Endometrium (tissue), 2 donors: ENCODE measurements around the gene ZNF287.
"Not testable (repeated sequence)": the region's sequence is repeated elsewhere in the genome, so short reads cannot be mapped to it uniquely, and the experiment has no call there.

ENCODE experiments used
- FAIRE-seq: peaks from 2 replicates; lab custom pipeline; 2012; peaks lifted over from hg19 to GRCh38; lab: Jason Lieb, UNC
- donor health status: control.
- donor health status: control.

ZNF287 gene

DNA sequence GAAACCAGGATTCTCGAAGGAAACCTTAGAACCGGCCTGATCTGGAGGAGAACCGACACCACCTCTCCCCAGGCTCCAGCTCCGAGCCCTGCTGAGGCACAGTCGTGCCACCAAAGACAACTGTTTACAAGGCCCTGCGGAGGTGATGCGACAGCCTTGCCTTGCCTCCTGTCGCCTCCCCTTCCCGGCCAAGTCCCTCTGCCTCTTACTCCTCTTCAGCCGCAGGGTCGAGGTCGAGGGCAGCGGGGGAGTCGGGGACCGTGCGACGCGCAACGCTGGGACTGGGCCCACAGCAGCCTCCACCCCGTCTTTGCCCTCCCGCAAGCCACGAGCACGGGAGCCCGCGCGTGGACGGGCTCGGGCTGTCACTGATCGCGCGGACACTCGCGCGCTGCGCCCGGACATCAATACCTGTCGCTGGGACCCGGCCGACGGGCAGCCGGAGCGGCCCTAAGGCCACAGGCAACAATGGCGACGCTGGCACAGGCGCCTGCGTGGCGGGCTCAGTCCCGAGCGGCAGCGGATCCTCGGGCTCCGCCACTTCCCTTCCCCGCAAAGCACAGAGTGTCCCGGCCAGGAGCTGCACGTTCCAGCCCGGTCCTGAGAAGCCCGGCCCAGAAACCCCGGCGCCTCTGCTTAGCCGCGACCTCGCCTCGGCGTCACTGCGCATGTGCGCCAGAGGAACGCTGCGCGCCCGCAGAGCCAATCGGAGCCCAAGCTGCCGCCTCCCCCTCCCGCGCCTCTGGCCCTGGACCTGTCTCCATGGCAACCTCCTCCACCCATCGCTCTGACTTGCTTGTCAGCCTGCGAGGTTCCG, at the start of gene ZNF287:
ZNF287 (minus strand) TSS at position 664 of the 817 bp plus-strand sequence. CDS start 1,473 bp downstream, outside the sequence.
- peak; percentile 70 for FAIRE-seq

DNA sequence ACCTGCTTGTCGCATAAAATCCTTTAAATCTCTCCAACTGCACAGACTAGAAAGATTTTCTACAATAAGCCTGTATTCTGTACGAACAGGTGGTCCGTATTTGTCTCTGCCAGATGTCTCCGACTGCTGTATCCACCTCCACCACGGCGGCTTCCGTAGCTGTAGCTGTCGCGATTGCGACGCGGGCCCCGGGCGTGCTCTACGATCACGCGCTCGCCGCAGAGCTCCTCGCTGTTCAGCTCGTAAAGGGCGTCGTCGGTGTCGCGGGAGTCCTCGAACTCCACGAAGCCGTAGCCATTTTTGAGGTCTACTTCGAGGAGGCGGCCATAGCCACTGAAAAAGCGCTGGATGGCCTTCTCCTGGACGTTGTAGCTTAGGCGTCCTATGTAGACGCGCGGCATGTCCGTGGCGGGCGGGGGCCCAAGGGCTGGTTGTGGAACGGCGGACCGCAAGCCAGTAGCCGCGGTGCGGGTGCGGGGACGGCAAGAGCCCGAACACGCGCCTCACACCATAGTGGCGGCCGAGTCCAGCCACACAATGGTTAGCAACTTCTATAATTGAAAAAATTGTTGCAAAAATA, 48.6 kb upstream of the ZNF287 start:
- no peak for FAIRE-seq

DNA sequence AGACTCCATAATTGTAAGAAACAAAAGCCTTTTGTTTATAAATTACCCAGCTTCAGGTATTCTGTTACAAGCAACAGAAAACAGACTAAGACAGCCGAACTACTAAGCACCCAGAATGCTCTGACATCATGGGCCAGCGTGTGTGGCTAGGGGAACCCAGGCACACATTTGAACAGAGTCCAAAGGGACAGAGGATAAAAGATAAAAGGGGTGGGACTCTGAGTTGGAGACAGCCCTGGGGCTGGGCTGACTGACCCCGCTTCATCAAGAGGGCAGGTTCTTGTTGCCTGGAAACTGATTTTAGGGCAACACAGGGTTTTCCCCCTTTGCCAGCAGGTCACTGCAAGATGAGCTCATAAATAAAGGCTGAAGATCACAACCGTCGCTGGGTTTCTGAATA, 30.5 kb upstream of the ZNF287 start:
- no peak for FAIRE-seq

DNA sequence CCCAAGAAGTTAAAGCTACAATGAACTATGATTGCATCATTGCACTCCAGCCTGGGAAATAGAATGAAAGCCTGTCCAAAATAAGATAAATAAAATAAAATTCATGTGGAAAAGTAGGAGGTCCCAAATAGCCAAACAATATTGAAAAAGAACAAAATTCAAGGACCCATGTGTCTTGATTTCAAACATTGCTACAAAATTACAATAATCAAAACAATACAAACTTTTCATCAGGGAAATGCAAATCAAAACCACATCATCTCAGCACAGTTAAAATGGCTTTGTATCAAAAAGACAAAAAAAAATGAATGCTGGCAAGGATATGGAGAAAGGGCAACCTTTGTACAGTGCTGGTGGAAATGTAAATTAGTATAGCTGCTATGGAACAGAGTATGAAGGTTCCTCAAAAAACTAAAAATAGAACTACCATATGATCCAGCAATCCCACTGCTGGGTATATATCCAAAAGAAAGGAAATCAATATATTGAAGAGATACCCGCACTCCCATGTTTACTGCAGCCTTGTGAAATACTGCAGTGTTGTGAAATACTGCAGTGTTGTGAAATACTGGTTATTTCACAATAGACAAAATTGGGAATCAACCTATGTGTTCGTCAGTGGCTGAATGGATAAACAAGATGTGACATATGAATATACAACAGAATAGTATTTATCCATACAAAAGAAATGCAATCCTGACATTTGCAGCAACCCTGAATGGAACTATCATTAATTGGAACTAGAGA, 24.5 kb upstream of the ZNF287 start:
- no peak for FAIRE-seq

DNA sequence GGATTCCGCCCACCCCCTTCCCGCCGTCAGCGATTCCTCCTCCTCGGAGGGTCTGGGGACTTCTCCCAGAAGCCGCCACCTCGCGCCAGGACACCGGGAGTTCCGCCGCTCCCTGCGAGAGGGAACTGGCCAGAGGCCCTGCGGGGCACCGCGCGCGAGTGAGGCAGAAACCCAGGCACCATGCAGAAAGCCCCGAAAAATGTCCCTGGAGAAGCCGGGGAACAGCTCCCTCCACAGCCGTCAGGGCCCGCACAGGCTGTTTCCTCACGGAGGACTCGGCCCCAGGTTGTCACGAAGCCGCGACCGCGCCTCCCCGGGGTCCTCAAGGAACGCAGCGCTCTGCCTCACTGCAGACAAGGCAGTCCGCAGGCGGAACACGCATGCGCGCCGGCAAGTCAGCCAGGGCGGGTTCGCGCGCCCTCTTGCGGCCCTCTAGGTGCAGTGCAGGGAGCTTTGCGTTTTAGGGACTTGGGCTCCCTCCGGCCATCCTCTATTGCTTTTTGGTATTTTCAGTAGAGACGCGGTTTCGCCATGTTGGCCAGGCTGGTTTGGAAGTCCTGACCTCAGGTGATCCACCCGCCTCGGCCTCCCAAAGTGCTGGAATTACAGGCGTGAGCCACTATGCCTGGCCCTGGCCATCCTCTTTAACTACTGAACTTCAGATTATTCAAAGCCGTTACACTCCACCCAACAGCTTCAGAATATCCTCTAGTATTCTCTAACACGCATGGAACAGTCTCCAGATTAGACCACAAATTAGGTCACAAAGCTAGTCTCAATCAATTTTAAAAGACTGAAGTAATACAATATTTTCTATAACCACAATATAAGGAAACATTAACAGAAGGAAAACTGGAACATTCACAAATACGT, 20.3 kb upstream of the ZNF287 start:
- peak; percentile 79 for FAIRE-seq

DNA sequence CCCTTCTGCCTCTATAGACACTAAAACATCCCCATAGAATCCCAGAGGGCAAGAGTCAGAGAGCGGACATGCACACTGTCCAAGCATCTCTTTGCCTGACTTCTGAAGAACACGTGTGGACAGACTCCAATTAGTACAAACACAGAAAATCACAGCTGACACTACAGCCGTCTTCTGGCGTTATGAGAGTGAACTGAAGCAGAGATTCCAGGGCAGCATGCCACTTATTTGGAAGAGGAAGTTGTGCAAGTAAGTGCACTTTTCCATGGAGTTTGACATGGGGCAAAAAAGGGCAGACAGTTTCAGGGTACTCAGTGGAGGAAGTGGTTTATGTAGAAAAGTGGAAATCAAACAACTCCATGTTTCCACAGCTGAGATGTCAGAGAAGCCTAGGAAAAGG, 16.8 kb upstream of the ZNF287 start:
- no peak for FAIRE-seq

DNA sequence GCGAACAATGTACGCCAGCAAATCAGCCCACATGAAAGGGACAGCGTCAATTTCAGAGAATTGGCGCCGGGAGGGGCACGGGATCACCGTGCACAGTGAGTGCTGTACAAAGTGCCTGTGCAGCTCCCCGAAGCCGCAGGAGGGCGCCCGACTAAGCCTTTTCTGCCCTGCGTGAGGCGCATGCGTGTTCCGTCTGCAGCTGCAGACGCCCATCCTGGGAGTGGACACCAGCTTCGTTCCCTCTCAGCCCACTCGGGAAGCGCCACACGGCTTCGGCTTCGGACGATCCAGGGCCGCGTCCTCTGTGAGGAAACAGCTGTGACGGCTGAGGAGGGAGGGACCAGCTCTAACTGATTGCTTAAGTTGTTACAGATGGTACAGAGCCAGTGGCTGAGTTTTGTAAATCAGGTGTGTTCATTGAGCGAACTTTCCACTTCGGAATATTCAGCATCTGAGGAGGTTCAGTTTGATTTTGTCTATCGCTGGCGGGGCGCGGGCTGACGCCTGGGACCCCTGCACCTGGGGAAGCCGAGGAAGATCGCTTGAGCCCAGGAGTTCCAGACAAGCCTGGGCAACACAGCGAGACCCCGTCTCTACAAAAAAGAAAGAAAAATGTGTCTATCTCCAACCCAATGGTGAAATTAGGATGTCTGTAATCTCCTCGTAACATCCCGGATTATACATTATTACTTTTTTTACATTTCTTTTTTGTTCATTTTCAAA, 15.4 kb upstream of the ZNF287 start:
- FAIRE-seq, result no peak

DNA sequence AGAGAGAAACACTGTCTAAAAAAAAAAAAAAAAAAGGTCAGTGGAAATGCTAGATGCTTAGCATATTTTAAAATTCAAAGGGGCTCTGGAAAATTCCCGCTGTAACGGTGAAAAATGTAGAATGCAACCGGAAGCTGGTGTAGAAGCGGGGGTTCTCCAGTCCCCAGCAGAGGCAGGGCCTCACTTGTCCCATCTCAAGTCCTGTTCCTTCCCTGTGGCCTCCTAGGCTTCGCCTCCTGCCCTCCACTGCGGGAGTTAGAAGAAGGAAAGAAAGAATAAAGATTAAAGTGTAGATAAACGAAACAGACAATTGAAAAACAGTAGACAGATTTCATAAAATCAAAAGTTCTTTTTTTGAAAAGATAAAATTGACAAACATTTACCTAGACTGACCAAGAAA, 14.8 kb upstream of the ZNF287 start:
- FAIRE-seq, result no peak

DNA sequence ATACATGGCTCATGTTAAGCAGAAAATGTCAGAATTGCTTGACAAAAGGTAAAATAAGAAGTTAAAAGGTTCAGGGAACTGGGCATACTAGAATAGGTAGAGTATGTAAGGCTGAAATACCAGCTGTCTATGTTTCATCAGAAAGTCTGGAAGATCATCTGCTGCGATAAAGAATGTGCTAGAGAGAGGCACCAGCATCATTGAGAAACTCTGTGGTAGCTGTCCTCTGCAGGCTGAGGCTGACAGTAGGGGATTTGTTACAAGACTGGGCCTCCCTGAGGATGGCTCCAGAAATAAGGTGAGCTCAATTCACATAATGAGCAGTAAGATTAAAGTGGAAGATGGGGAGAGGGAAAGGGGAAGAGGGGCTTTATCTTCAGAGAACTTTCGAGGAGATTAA, 4.5 kb upstream of the ZNF287 start:
- FAIRE-seq, result no peak

DNA sequence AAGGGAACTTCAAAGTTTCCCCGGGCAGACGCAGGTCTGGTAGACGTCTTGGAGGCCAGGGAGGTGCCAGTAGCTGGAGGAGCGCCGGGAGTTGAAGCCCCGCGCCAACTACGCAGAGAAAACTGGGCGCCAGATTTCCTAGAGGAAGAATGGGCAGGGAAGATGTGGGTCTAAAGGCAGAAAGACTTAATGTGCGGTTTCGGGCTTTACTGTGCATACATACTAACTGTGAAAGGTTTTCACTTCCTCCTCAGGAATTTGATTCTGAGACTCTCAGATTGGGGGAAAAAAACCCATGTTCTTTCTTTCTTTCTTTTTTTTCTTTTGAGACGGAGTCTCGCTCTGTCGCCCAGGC, 331 bp upstream of the ZNF287 start:
- no peak for FAIRE-seq

DNA sequence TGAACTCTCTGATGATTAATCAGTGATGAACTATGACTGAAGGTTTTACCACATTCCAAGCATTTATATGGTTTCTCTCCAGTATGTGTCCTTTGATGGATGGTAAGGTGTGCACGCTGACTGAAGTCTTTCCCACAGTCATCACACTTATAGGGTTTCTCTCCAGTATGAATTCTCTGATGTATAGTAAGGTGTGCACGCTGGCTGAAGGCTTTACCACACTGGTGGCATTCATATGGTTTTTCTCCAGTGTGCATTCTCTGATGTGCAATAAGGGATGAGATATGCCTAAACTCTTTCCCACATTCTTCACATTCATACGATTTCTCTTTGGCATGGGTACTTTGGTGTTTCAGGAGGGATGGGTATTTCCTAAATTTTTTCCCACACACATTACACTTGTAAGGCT, 16.4 kb downstream of the ZNF287 start:
- FAIRE-seq, result no peak

DNA sequence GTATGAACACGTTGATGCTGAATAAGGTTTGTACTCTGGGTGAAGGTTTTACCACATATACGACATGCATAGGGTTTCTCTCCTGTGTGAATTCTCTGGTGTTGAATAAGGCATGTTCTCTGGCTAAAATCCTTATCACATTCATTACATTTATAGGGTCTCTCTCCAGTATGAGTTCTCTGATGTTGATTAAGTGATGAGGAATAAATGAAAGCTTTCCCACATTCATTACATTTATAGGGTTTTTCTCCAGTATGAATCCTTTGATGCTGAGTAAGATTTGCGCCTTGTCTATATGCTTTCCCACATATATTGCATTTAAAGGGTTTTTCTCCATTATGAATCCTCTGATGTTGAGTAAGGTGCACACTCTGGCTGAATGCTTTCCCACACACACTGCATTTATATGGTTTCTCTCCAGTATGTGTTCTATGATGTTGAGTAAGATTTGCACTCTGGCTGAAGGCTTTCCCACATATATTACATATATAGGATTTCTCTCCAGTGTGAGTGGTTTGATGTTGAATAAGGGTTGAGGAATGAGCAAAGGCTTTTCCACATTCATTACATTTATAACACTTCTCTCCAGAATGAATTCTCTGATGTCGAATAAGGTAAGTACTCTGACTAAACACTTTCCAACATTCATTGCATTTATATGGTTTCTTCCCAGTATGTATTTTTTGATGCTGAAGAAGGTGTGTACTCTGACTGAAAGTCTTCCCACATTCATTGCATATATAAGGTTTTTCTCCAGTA, 16.9 kb downstream of the ZNF287 start:
- no peak for FAIRE-seq

DNA sequence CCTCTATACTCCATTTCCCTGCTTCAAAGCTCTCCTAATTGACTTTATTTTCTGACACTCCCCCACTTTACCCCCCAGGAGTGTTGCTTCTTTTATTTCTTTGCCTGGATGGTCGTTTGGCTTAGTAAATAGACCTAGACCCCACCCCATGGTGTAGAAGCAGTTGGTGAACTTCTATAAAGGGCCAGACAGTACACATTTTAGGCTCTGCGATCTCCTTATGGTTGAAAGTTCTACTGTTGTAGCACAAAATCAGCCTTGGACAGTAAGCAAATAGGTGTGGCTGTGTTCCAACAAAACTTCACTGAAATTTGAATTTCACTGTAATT, 31.9 kb downstream of the ZNF287 start:
- FAIRE-seq, result no peak

DNA sequence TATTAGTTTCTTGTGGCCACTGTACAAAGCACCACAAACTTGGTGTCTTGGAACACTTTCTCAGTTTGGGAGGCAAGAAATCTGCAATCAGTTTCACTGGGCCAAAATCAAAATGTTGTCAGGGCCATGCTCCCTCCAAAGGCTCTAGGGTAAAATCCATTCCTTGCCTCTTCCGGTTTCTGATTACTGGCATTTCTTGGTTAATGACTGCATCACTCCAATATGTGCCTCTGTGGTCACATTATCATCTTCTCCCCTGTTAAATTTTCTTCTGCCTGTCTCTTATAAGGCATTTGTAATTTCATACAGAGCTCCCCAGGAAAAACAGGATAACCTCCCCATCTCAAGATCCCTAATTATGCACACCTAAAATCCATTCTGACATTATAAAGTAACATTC, 34.8 kb downstream of the ZNF287 start:
- no peak for FAIRE-seq

DNA sequence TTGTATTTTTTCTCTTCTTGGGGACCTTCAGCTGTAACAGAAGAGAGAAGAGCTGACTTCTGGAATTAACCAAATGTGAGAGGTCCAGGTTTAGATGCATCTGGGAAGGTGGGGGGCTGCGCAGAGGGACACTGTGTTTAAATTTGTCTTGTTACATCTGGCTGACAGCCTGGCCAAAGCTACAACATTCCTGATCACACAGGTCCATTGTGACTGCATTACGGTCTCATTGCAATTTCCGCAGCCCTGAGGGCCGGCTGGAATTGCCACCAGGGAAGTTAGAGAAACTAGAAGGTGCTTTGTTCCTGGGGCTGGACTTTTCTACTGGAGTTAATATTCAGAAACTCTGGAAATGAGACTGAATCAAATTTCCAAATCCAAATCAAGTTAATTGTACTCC, 39.1 kb downstream of the ZNF287 start:
- FAIRE-seq, result no peak

DNA sequence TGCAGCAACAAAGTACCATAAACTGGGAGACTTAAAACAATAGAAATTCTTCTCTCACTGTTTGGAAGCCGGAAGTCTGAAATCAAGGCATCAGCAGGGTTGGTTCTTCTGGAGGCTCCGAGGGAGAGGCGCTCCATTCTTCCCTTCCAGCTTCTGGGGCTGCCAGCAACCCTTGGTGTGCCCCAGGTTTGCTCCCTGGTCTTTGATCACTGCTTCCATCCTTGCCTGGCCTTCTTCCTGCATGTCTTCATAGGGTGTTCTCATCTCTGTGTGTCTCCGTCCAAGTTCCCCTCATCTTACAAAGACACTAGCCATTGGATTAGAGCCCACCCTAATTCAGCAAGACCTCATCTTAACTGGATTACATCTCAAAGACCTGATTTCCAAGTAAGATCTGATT, 41.7 kb downstream of the ZNF287 start:
- FAIRE-seq, result no peak

DNA sequence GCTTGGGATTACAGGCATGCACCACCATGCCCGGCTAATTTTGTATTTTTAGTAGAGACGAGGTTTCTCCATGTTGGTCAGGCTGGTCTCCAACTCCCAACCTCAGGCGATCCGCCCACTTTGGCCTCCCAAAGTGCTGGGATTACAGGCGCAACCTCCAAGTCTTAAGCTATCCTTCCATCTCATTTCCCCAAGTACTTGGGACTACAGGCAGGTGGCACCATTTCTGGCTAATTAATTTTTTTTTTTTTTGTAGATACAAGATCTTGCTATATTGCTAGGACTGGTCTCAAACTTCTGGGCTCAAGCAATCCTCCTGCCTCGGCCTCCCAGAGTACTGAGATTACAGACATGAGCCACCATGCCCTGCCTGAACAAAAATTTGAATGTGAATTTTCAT, 43.4 kb downstream of the ZNF287 start:
- not testable (repeated sequence) for FAIRE-seq

DNA sequence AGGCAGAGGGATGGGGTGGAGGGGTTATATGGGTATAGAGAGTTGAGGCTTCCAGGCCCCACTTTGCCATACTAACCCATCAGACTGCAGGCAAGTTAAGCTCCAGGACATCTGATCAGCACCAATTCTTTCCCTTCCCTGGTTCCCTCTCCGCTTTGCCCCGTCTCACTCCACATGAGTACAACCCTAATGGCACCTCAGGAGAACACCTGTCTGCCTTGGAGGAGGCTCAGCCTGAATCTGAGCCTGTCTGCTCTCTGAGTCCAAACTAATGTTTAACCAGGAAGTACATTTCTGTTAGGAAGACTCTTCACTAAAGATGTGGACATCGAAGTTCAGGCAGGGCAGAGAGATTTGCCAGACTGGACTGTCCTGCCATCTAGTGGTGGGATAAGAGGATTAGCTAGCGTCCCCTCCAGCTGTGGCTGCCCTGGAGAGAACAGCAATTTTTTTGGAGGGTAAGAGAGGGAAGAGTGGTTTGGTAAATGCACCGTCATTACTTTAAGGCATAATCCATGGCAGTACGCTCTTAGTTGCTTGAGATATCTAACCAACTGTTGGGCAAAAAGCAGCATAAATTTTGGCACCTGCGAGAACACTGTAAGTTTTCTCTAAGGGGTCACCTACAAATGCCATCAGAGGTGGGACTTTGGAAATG, 47.8 kb downstream of the ZNF287 start:
- peak; percentile 61 for FAIRE-seq

DNA sequence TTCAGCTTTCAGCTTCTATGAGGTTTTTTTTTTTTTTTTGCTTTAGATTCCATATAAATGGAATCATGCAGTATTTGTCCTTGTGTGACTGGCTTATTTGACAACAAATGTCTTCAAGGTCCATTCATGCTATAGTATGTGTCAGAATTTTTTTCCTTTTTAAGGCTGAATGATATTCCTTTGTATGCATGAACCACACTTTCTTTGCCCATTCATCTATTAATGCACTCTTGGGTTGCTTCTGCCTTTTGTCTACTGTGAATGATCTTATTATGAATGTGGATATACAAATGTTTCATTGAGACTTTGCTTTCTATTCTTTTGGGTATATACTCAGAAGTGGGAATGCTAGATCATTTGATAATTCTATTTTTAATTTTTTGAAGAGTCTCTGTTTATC, 50.0 kb downstream of the ZNF287 start:
- no peak for FAIRE-seq

DNA sequence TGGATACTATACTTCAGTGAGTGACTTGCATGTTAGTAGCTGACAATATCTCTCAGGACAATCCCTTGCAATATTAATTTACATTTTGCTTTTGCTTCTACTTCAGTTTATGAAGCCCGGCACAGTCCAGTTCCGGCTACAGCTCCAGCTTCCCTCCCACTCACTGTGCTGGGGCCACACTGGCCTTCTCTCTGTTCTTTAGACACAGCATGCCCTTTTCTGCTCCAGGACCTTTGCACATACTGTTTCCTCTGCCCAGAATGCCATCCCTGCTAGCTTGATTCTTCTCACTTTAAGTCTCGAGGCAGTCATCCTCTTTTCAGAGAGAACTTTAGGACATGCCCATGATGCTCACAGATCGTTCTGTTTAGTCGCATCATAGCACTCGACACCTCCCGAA, 51.5 kb downstream of the ZNF287 start:
- no peak for FAIRE-seq
